HepG2 (cell line): ENCODE measurements around the gene LCE4A. TPM values are rescaled to one million over a fixed set of nuclear protein-coding genes. Genes with fewer than 3 reads are reported as not detected.
"Not testable (repeated sequence)": the region's sequence is repeated elsewhere in the genome, so short reads cannot be mapped to it uniquely, and the experiment has no call there.

Experiments used
- ATAC-seq: fragments of 200-7000 bp; cut with Tn5 transposase; 3 replicates; pipeline ENCODE4 v1.9.1; 2020; ENCODE audit warnings: mild to moderate bottlenecking, moderate library complexity
- BruUV-seq: library from RNA; stranded (reverse); fragments of 400-500 nt; replicated peaks from 2 replicates; lab custom pipeline; 2021; lab: Mats Ljungman, UMichigan
- CTCF ChIA-PET: fragments of 300-600 bp; formaldehyde crosslinking; extraction: SDS; loops from one replicate; lab custom pipeline; 2021; ENCODE audit warnings: low total read pairs, inconsistent platforms, low intra/inter-chr PET ratio; lab: Yijun Ruan, JAX
- POLR2A ChIA-PET: fragments of 350-600 bp; sonication (Branson Sonifier 250); formaldehyde crosslinking; loops from one replicate; lab custom pipeline; 2020; ENCODE audit warnings: antibody characterized with exemption, inconsistent platforms; lab: Yijun Ruan, JAX
- DNase-seq: peaks from one replicate; pipeline ENCODE4 v3.0.0-alpha.2; 2015; ENCODE audit warnings: low spot score
- FAIRE-seq: peaks from 3 replicates; lab custom pipeline; 2011; peaks lifted over from hg19 to GRCh38; lab: Jason Lieb, UNC
- H2AFZ ChIP-seq: one replicate; pipeline ENCODE4 v1.6.1; 2011; ENCODE audit warnings: low read length, inconsistent platforms
- H3K27ac ChIP-seq: fragments of 300-600 bp; 3 replicates; pipeline ENCODE4 v1.8.0; 2011; ENCODE audit warnings: mixed run types, mild to moderate bottlenecking, mixed read lengths, low read length, inconsistent platforms; ENCODE audit not compliant: insufficient read depth; ENCODE audit errors: extremely low read length
- H3K27me3 ChIP-seq, 2 experiments: fragments of 200-600 bp in 1 of 2; 2 replicates in 1 of 2; 3 replicates in 1 of 2; pipeline versions ENCODE4 v1.6.0 to v1.8.0; 2011; ENCODE audit warnings: low read length in 2 of 2, mild to moderate bottlenecking in 2 of 2, moderate library complexity in 2 of 2, inconsistent platforms in 1 of 2; ENCODE audit not compliant: insufficient read depth in 2 of 2, control insufficient read depth in 1 of 2
- H3K36me3 ChIP-seq, 2 experiments: fragments of 200-600 bp in 1 of 2; replicated peaks in 1 of 2; 2 replicates in 1 of 2; 3 replicates in 1 of 2; pipeline versions ENCODE4 v1.5.1 to v1.8.0; 2011; ENCODE audit warnings: low read length in 2 of 2, inconsistent platforms in 1 of 2; ENCODE audit not compliant: insufficient read depth in 2 of 2, control insufficient read depth in 1 of 2
- H3K4me1 ChIP-seq: 2 replicates; pipeline ENCODE4 v1.5.1; 2012; ENCODE audit warnings: low read length, inconsistent platforms; ENCODE audit not compliant: insufficient read depth
- H3K4me2 ChIP-seq: 2 replicates; pipeline ENCODE4 v1.6.0; 2011; ENCODE audit warnings: low read depth, low read length, inconsistent platforms
- H3K4me3 ChIP-seq, 3 experiments: fragments of 200-600 bp in 1 of 3; sonication (generic), shearing (Covaris generic) in 1 of 3; replicated peaks in 1 of 3; 2 replicates each; pipeline ENCODE4 v1.5.1; 2011 to 2016; ENCODE audit warnings: low read length in 3 of 3, inconsistent platforms in 2 of 3, low read depth in 2 of 3, mild to moderate bottlenecking in 2 of 3, control low read depth in 1 of 3, mixed read lengths in 1 of 3; ENCODE audit not compliant: insufficient read depth in 1 of 3
- H3K79me2 ChIP-seq: one replicate; pipeline ENCODE4 v1.6.1; 2011; ENCODE audit warnings: low read length, inconsistent platforms; ENCODE audit not compliant: insufficient read depth
- H3K9ac ChIP-seq: 2 replicates; pipeline ENCODE4 v1.6.0; 2011; ENCODE audit warnings: mild to moderate bottlenecking, low read depth, low read length, inconsistent platforms; ENCODE audit not compliant: insufficient read depth
- H3K9me3 ChIP-seq: 2 replicates; pipeline ENCODE4 v1.5.1; 2012; ENCODE audit warnings: mild to moderate bottlenecking, low read length
- H4K20me1 ChIP-seq: 2 replicates; pipeline ENCODE4 v1.6.0; 2011; ENCODE audit warnings: inconsistent platforms, mild to moderate bottlenecking, low read length, moderate library complexity; ENCODE audit not compliant: insufficient read depth
- BHLHE40 ChIP-seq: IDR thresholded peaks from 2 replicates; pipeline ENCODE4 v1.6.1; 2011; ENCODE audit warnings: low read length, improper control_type of control experiment
- MAFK ChIP-seq, 2 experiments: IDR thresholded peaks in 1 of 2; conservative IDR thresholded peaks in 1 of 2; 2 replicates each; pipeline ENCODE4 v1.6.1; 2011; ENCODE audit warnings: improper control_type of control experiment in 2 of 2, low read length in 2 of 2
- ZBTB25 ChIP-seq: IDR thresholded peaks from 2 replicates; pipeline ENCODE4 v1.6.1; 2018; ENCODE audit warnings: missing genetic modification reagents
- WGBS: methylation state at CpG from one replicate; pipeline ENCODE4 v1.1.6; 2017; ENCODE audit warnings: low lambda C conversion rate; 5-methylcytosine and 5-hydroxymethylcytosine counted together
- in situ Hi-C: cut with HindIII; loops from 2 replicates; pipeline ENCODE4 v1.10.0; 2017; ENCODE audit warnings: low pct_unique_long_range_greater_than_20kb; ENCODE audit not compliant: extremely low pct_ligation_motif_present
- intact Hi-C: fragments of 100-400 bp; cut with micrococcal nuclease; formaldehyde crosslinking; loops from one replicate; pipeline ENCODE4 v1.10.0; 2022; ENCODE audit not compliant: unreplicated experiment
- polyA plus RNA-seq, 8 experiments: library from polyadenylated mRNA; depleted of rRNA in 3 of 8; stranded (reverse) in 7 of 8; unstranded in 1 of 8; fragments of >200 nt; fragmentation: Illumina TruSeq in 4 of 8; extraction: Trizol in 4 of 8; gene quantifications; 2 replicates each; pipeline versions ENCODE4 v1.2.1 to v1.2.3, GENCODE V29; 2011 to 2016; ENCODE audit warnings: low read depth in 4 of 8, missing spikeins in 1 of 8, mixed read lengths in 1 of 8; ENCODE audit not compliant: insufficient read depth in 1 of 8
- total RNA-seq, 5 experiments: library from RNA; depleted of rRNA; stranded (reverse); fragments of >200 nt; fragmentation: Illumina TruSeq; extraction: Trizol; gene quantifications; 2 replicates each; pipeline ENCODE4 v1.2.3, GENCODE V29; 2016; ENCODE audit warnings: low read depth in 1 of 5

Gene LCE4A
- total and polyA plus RNA-seq, 2 of the 13 experiments (the other 11 are each of a cell fraction or from before 2014, with no cell fraction given): not detected

- TF ChIP-seq MAFK (conservative IDR thresholded peaks at IDR 0.05 in 1 of 2, IDR thresholded peaks at IDR 0.05 in 1 of 2; ENCODE audit: low read length in 2 of 2): peak; percentile 32 to 59; a peak in 3 of 4 replicates
Observed at GRCh38 chr1:152658649-152659048, 49.3 kb upstream of the LCE4A start (continued).

GRCh38 chr1:152663098-152663497 lies 44.9 kb upstream of the LCE4A start, which contains the start of gene LCE2D:
LCE2D (plus strand) TSS chr1:152663380; CDS start chr1:152664106, 726 bp downstream.
- no TSS peak for BruUV-seq
- no peaks in the 10 kb centered on the region for H3K79me2 ChIP-seq
- FAIRE-seq (no peak), DNase-seq (no peak), ATAC-seq (no peak)
- POLR2A ChIA-PET: no interaction called here
- no peak within 1 kb of the TSS for H2AFZ ChIP-seq
- no peaks in the 10 kb centered on the region for H3K36me3 ChIP-seq
- H3K4me1 ChIP-seq: no peaks in the 10 kb centered on the region
- H3K27ac ChIP-seq: no peak within 1 kb of the TSS
- intact Hi-C loops: no loop called here
- H3K9me3 ChIP-seq: no peaks in the 10 kb centered on the region
- no peaks in the 10 kb centered on the region for H3K27me3 ChIP-seq
- no peak for TF ChIP-seq ZBTB25
- peak; percentile 65 for TF ChIP-seq BHLHE40
- CTCF ChIA-PET: no interaction called here
- no peak within 1 kb of the TSS for H3K9ac ChIP-seq
- 0% methylated on average over 1 of the region's 3 CpGs for WGBS
- in situ Hi-C loops: no loop called here
- H3K4me3 ChIP-seq: no peak within 1 kb of the TSS
- no peak within 1 kb of the TSS for H3K4me2 ChIP-seq
- no peaks in the 10 kb centered on the region for H4K20me1 ChIP-seq

- POLR2A ChIA-PET, H2AFZ ChIP-seq, BruUV-seq, H3K27ac ChIP-seq, H3K36me3 ChIP-seq, ATAC-seq, DNase-seq, H3K4me2 ChIP-seq, FAIRE-seq, H3K9me3 ChIP-seq, H4K20me1 ChIP-seq, H3K9ac ChIP-seq, intact Hi-C loops, in situ Hi-C loops, H3K4me1 ChIP-seq, H3K4me3 ChIP-seq, CTCF ChIA-PET, H3K79me2 ChIP-seq, H3K27me3 ChIP-seq: not testable (repeated sequence)
- 0% methylated on average over 1 of the region's 1 CpG for WGBS
Observed at GRCh38 chr1:152666171-152666570, 41.8 kb upstream of the LCE4A start.
